SU-DHL-6 (cell line): Measurements from ENCODE around the gene SLC30A5.

Experiments
- H2AFZ ChIP-seq: fragments of 200-600 bp; sonication (generic); 2 replicates; pipeline ENCODE4 v1.6.1; 2014; ENCODE audit warnings: low read depth, mild to moderate bottlenecking, moderate library complexity, mixed read lengths, antibody characterized with exemption, low read length; ENCODE audit not compliant: severe bottlenecking
- H3F3A ChIP-seq: fragments of 200-600 bp; shearing (Covaris generic); 2 replicates; pipeline ENCODE4 v1.6.0; 2016; ENCODE audit warnings: antibody characterized with exemption, mild to moderate bottlenecking; ENCODE audit not compliant: insufficient read depth
- H3K27ac ChIP-seq: fragments of 200-600 bp; sonication (generic); 2 replicates; pipeline ENCODE4 v1.5.1; 2016; ENCODE audit warnings: low read depth, mild to moderate bottlenecking, low read length, moderate library complexity, mixed read lengths
- H3K27me3 ChIP-seq: fragments of 200-600 bp; sonication (generic), shearing (Covaris generic); 2 replicates; pipeline ENCODE4 v1.6.0; 2014; ENCODE audit warnings: mild to moderate bottlenecking, low read length
- H3K36me3 ChIP-seq: fragments of 200-600 bp; sonication (generic); 2 replicates; pipeline ENCODE4 v1.6.1; 2014; ENCODE audit warnings: mild to moderate bottlenecking, low read length, mixed read lengths
- H3K4me2 ChIP-seq: fragments of 300-600, 200-600 bp; shearing (Covaris generic), sonication (generic); 2 replicates; pipeline ENCODE4 v1.6.0; 2014; ENCODE audit warnings: low read length, low read depth, mild to moderate bottlenecking; ENCODE audit not compliant: poor library complexity, severe bottlenecking
- H3K4me3 ChIP-seq: fragments of 200-600 bp; sonication (generic); 2 replicates; pipeline ENCODE4 v1.5.1; 2014; ENCODE audit warnings: antibody characterized with exemption, low read length, mild to moderate bottlenecking, mixed read lengths; ENCODE audit not compliant: insufficient read depth, poor library complexity, severe bottlenecking
- H3K79me2 ChIP-seq: fragments of 200-600 bp; sonication (generic); 2 replicates; pipeline ENCODE4 v1.6.1; 2014; ENCODE audit warnings: mild to moderate bottlenecking, low read length, moderate library complexity; ENCODE audit not compliant: insufficient read depth
- H3K9ac ChIP-seq: fragments of 200-600 bp; sonication (generic); 2 replicates; pipeline ENCODE4 v1.7.0; 2014; ENCODE audit warnings: mild to moderate bottlenecking, low read length
- H3K9me2 ChIP-seq: fragments of 200-600 bp; sonication (generic); replicated peaks from 2 replicates; pipeline ENCODE4 v1.6.1; 2014; ENCODE audit warnings: low read length; ENCODE audit not compliant: insufficient read depth
- H3K9me3 ChIP-seq: fragments of 200-600 bp; sonication (generic); 2 replicates; pipeline ENCODE4 v1.6.1; 2014; ENCODE audit warnings: low read length, mixed read lengths; ENCODE audit not compliant: insufficient read depth
- H4K20me1 ChIP-seq: fragments of 200-600 bp; sonication (generic); 2 replicates; pipeline ENCODE4 v1.6.1; 2014; ENCODE audit warnings: low read depth, mild to moderate bottlenecking, antibody characterized with exemption, low read length, moderate library complexity, mixed read lengths
- CTCF ChIP-seq: fragments of 200-600 bp; sonication (generic); IDR thresholded peaks from one replicate; pipeline ENCODE4 v1.5.1; 2017; ENCODE audit warnings: antibody characterized with exemption, mild to moderate bottlenecking, low read length, moderate library complexity; ENCODE audit not compliant: insufficient read depth, poor library complexity, severe bottlenecking
- EZH2phosphoT487 ChIP-seq: fragments of 200-600 bp; sonication (generic), shearing (Covaris generic); conservative IDR thresholded peaks from 2 replicates; pipeline ENCODE4 v1.6.1; 2018; ENCODE audit warnings: mild to moderate bottlenecking, antibody characterized with exemption, low read length, moderate library complexity, mixed read lengths

Gene SLC30A5

GRCh38 chr5:69078921-69079540, 14.8 kb upstream of the SLC30A5 start:
- no peaks in the 10 kb centered on the region for H3K27me3 ChIP-seq
- H3K9me2 ChIP-seq, result no peaks in the 10 kb centered on the region
- H3K36me3 ChIP-seq, result no peaks in the 10 kb centered on the region
- H3K9me3 ChIP-seq, result no peaks in the 10 kb centered on the region
- H3K27ac ChIP-seq, result no peak overlapping the region
- no peak overlapping the region for H2AFZ ChIP-seq
- TF ChIP-seq EZH2phosphoT487 (no peak), CTCF (no peak)
- H3F3A ChIP-seq, result no peaks in the 10 kb centered on the region
- H3K79me2 ChIP-seq, result no peaks in the 10 kb centered on the region
- H3K4me2 ChIP-seq, result no peak overlapping the region
- H3K4me3 ChIP-seq, result no peak overlapping the region
- no peak overlapping the region for H3K9ac ChIP-seq
- no peaks in the 10 kb centered on the region for H4K20me1 ChIP-seq

GRCh38 chr5:69079556-69079955, 14.3 kb upstream of the SLC30A5 start:
- TF ChIP-seq CTCF, result no peak
- no peak for TF ChIP-seq EZH2phosphoT487
- Histone ChIP-seq H3K9me2 (no peaks in the 10 kb centered on the region), H3K4me2 (no peak overlapping the region), H3K27me3 (no peaks in the 10 kb centered on the region), H3K27ac (no peak overlapping the region), H3K9ac (no peak overlapping the region), H3K36me3 (no peaks in the 10 kb centered on the region), H3K4me3 (no peak overlapping the region), H3F3A (no peaks in the 10 kb centered on the region), H3K79me2 (no peaks in the 10 kb centered on the region), H3K9me3 (no peaks in the 10 kb centered on the region), H2AFZ (no peak overlapping the region), H4K20me1 (no peaks in the 10 kb centered on the region)

GRCh38 chr5:69083412-69083811, 10.4 kb upstream of the SLC30A5 start:
- H3K27ac ChIP-seq, result no peak overlapping the region
- H4K20me1 ChIP-seq, result no peaks in the 10 kb centered on the region
- H3K9me3 ChIP-seq, result no peaks in the 10 kb centered on the region
- H2AFZ ChIP-seq, result no peak overlapping the region
- no peaks in the 10 kb centered on the region for H3K36me3 ChIP-seq
- no peaks in the 10 kb centered on the region for H3K79me2 ChIP-seq
- no peak for TF ChIP-seq CTCF
- TF ChIP-seq EZH2phosphoT487, result no peak
- no peak overlapping the region for H3K4me2 ChIP-seq
- H3K9ac ChIP-seq, result no peak overlapping the region
- H3K27me3 ChIP-seq, result no peaks in the 10 kb centered on the region
- H3K4me3 ChIP-seq, result no peak overlapping the region
- no peaks in the 10 kb centered on the region for H3F3A ChIP-seq
- H3K9me2 ChIP-seq, result no peaks in the 10 kb centered on the region
